Fibroblast of lung (primary cell): ENCODE data around the gene SRP9. TPM values are rescaled to one million over a fixed set of nuclear protein-coding genes. Genes with fewer than 3 reads are reported as not detected.

Source experiments
- DNase-seq, 2 donors: peaks; one replicate each; pipeline versions ENCODE4 v3.0.0 to v3.0.0-alpha.2; 2010; ENCODE audit warnings: low read depth in 2 of 2
- H2AFZ ChIP-seq: 2 replicates; pipeline ENCODE4 v1.5.1; 2012; ENCODE audit warnings: low read length, control low read depth, inconsistent platforms
- H3K27ac ChIP-seq: 2 replicates; pipeline ENCODE4 v1.5.1; 2011; ENCODE audit warnings: low read length, control low read depth; ENCODE audit not compliant: insufficient read depth
- H3K27me3 ChIP-seq: 2 replicates; pipeline ENCODE4 v1.5.1; 2011; ENCODE audit warnings: mild to moderate bottlenecking, low read length; ENCODE audit not compliant: control insufficient read depth, insufficient read depth
- H3K36me3 ChIP-seq: 2 replicates; pipeline ENCODE4 v1.5.1; 2011; ENCODE audit warnings: low read length; ENCODE audit not compliant: control insufficient read depth, insufficient read depth
- H3K4me1 ChIP-seq: 2 replicates; pipeline ENCODE4 v1.5.1; 2011; ENCODE audit warnings: low read length; ENCODE audit not compliant: control insufficient read depth, insufficient read depth; ENCODE audit errors: extremely low read depth
- H3K4me2 ChIP-seq: 2 replicates; pipeline ENCODE4 v1.5.1; 2011; ENCODE audit warnings: low read length, control low read depth; ENCODE audit not compliant: insufficient read depth; ENCODE audit errors: extremely low read depth
- H3K4me3 ChIP-seq, 4 experiments: fragments of 200-600 bp in 1 of 4; sonication (generic) in 1 of 4; replicated peaks in 1 of 4; 2 replicates each; pipeline ENCODE4 v1.5.1; 2011 to 2016; ENCODE audit warnings: low read length in 4 of 4, low read depth in 3 of 4, mild to moderate bottlenecking in 3 of 4, control low read depth in 2 of 4, inconsistent platforms in 1 of 4, mixed read lengths in 1 of 4; ENCODE audit not compliant: insufficient read depth in 1 of 4; ENCODE audit errors: control extremely low read depth in 1 of 4
- H3K79me2 ChIP-seq: 2 replicates; pipeline ENCODE4 v1.5.1; 2012; ENCODE audit warnings: mild to moderate bottlenecking, low read length, inconsistent platforms; ENCODE audit not compliant: control insufficient read depth, insufficient read depth
- H3K9ac ChIP-seq: 2 replicates; pipeline ENCODE4 v1.5.1; 2011; ENCODE audit warnings: mild to moderate bottlenecking, low read length, control low read depth; ENCODE audit not compliant: insufficient read depth
- H3K9me3 ChIP-seq: 2 replicates; pipeline ENCODE4 v1.5.1; 2012; ENCODE audit warnings: low read depth, low read length; ENCODE audit not compliant: control insufficient read depth, insufficient read depth
- H4K20me1 ChIP-seq: 2 replicates; pipeline ENCODE4 v1.5.1; 2011; ENCODE audit warnings: low read length; ENCODE audit not compliant: control insufficient read depth, insufficient read depth; ENCODE audit errors: extremely low read depth
- EZH2 ChIP-seq: IDR thresholded peaks from 2 replicates; pipeline ENCODE4 v1.5.1; 2012; ENCODE audit warnings: low read length, control low read depth, mild to moderate bottlenecking; ENCODE audit errors: missing control alignments
- polyA plus RNA-seq, 2 donors: library from polyadenylated mRNA; depleted of rRNA in 1 of 2; stranded (reverse) in 1 of 2; unstranded in 1 of 2; fragments of >200 nt; gene quantifications; 2 replicates each; pipeline ENCODE4 v1.2.1, GENCODE V29; 2011 to 2012; ENCODE audit warnings: missing spikeins in 1 of 2
- total RNA-seq: library from RNA; depleted of rRNA; stranded (reverse); fragments of >200 nt; gene quantifications from 2 replicates; pipeline ENCODE4 v1.2.1, GENCODE V29; 2014
- TF ChIP-seq, protein P1 (sequence below), 2 donors: IDR thresholded peaks in 1 of 2; conservative IDR thresholded peaks in 1 of 2; 1 replicate in 1 of 2; 2 replicates in 1 of 2; pipeline ENCODE4 v1.5.1; 2011 to 2012; ENCODE audit warnings: low read length in 2 of 2, control low read depth in 1 of 2, inconsistent platforms in 1 of 2, low read depth in 1 of 2, mild to moderate bottlenecking in 1 of 2

SRP9 gene
- total and polyA plus RNA-seq, 2 donors (not counting 1 experiment from before 2014, with no cell fraction given) = 202 to 442 TPM

DNA sequence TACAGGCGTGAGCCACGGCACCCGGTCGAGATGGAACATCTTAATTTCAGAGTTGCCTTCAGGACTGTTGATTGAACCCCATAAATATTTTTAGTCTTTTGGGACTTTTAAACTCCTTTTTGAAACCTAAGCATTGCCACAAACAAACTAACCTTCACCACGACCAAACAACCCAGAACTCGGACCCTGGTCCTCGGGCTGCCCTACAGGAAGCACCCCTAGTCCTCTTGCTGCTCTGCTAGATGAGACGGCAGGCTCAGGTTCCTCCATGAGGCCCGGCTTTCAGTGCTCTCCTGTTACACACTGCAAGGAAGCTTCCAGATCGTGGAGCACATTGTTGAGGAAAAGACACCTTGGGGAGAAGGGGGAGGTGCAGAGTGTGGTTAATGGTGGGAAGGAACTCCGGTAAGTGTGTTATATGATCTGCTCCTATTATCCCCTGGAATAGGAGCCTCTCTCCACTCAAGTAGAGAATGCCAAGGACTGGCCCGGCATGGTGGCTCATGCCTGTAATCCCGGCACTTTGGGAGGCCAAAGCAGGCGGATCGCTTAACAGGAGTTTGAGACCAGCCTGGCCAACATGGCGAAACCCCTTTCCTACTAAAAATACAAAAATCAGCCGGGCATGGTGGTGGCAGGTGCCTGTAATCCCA, 38.0 kb downstream of the SRP9 start:
- no peaks in the 10 kb centered on the region for H3K9me3 ChIP-seq
- H3K9ac ChIP-seq = no peak overlapping the region
- no peak for DNase-seq
- H3K27me3 ChIP-seq = no peaks in the 10 kb centered on the region
- no peak overlapping the region for H3K4me2 ChIP-seq
- H2AFZ ChIP-seq = no peak overlapping the region
- peaks cover 2% of the 10 kb centered on the region for H3K36me3 ChIP-seq
- no peaks in the 10 kb centered on the region for H3K79me2 ChIP-seq
- no peak for TF ChIP-seq EZH2
- TF ChIP-seq, protein P1, sequence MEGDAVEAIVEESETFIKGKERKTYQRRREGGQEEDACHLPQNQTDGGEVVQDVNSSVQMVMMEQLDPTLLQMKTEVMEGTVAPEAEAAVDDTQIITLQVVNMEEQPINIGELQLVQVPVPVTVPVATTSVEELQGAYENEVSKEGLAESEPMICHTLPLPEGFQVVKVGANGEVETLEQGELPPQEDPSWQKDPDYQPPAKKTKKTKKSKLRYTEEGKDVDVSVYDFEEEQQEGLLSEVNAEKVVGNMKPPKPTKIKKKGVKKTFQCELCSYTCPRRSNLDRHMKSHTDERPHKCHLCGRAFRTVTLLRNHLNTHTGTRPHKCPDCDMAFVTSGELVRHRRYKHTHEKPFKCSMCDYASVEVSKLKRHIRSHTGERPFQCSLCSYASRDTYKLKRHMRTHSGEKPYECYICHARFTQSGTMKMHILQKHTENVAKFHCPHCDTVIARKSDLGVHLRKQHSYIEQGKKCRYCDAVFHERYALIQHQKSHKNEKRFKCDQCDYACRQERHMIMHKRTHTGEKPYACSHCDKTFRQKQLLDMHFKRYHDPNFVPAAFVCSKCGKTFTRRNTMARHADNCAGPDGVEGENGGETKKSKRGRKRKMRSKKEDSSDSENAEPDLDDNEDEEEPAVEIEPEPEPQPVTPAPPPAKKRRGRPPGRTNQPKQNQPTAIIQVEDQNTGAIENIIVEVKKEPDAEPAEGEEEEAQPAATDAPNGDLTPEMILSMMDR (conservative IDR thresholded peaks at IDR 0.05 in 1 of 2, IDR thresholded peaks at IDR 0.05 in 1 of 2; ENCODE audit: low read depth in 1 of 2, low read length in 2 of 2) = no peak
- peaks cover 22% of the 10 kb centered on the region for H3K4me1 ChIP-seq
- no peak overlapping the region for H3K4me3 ChIP-seq
- no peaks in the 10 kb centered on the region for H4K20me1 ChIP-seq
- H3K27ac ChIP-seq = no peak overlapping the region

DNA sequence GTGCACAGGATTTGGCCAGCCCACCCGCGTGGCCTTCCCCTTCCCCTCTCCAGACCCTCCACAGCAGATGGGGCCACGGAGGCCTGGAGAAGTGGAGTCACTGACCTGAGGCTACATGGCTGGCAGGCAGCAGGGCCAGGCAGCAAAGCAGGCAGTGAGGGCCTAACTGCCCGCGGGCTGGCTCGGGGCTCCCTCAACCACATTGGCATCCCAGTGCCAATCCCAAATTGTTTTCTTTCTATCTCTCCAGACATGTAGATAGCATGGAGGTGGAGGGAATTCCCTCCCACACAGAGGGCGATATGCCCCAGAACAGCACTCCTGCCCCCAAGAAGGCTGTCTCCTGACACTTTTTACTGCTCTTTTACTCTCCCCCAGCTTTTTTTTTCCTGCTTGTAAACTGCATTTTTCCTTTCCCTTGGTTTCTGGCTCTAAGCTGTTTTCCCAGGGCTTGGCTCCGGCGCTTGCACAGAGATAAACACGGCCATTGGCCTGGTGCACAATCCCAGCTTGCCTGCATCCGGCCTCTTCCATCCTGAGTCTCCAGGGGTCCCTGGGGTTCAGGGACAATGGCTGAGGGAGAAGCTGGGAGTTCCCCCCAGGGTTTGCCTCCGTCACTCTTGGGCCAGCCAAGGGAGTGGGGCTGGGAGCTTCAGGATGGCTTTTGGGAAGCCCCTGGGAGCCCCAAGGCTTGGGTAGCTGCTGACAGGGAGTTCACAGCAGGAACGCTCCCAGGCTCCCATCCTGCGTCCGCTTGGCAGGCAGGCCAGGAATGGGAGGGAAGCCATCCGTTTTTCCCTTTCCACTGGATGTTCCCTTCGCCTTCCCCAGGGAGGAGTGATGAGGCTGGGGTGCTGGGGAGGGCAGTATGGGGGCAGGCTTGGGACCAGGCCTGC, 39.3 kb downstream of the SRP9 start:
- H2AFZ ChIP-seq = peak overlapping the region; percentile 9
- TF ChIP-seq EZH2 = no peak
- TF ChIP-seq, protein P1 (conservative IDR thresholded peaks at IDR 0.05 in 1 of 2, IDR thresholded peaks at IDR 0.05 in 1 of 2; ENCODE audit: low read depth in 1 of 2, low read length in 2 of 2) = no peak
- peak overlapping the region; percentile 40 for H3K9ac ChIP-seq
- H3K27ac ChIP-seq = peak overlapping the region; percentile 91
- DNase-seq = peak; percentile 18 to 45
- H3K27me3 ChIP-seq = no peaks in the 10 kb centered on the region
- no peaks in the 10 kb centered on the region for H3K79me2 ChIP-seq
- peak overlapping the region; percentile 46 for H3K4me2 ChIP-seq
- peaks cover 20% of the 10 kb centered on the region for H3K4me1 ChIP-seq
- H3K9me3 ChIP-seq = no peaks in the 10 kb centered on the region
- no peaks in the 10 kb centered on the region for H4K20me1 ChIP-seq
- H3K36me3 ChIP-seq = peaks cover 2% of the 10 kb centered on the region
- H3K4me3 ChIP-seq = peak overlapping the region in 1 of 4 experiments; percentile 1

DNA sequence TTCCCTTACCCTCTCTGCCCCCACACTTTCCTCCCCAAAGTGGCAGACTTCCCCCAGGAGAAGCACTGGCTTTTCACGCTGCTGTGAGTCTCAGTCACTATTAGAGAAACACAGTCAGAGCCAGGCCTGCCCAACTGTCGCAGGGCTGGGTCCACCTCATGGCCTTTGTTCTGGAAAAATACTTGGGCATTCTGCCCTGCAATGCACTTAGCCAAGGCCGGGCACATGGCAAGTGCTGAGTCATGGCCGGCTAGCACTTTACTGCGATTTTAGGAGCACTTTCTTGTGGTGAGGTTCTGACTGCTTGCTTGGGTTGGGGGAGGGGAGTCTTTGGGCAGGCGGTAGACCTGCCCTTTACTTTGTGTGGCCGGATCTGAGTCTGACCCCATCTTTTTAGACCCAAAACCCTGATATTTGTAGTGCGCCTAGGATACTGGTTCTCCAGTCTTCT, 40.0 kb downstream of the SRP9 start:
- peak overlapping the region; percentile 91 for H3K27ac ChIP-seq
- no peak for TF ChIP-seq EZH2
- TF ChIP-seq, protein P1 (conservative IDR thresholded peaks at IDR 0.05 in 1 of 2, IDR thresholded peaks at IDR 0.05 in 1 of 2; ENCODE audit: low read depth in 1 of 2, low read length in 2 of 2) = no peak
- H3K4me3 ChIP-seq = peak overlapping the region in 1 of 4 experiments; percentile 1
- no peaks in the 10 kb centered on the region for H4K20me1 ChIP-seq
- no peak overlapping the region for H3K9ac ChIP-seq
- H3K9me3 ChIP-seq = no peaks in the 10 kb centered on the region
- peak overlapping the region; percentile 9 for H2AFZ ChIP-seq
- H3K79me2 ChIP-seq = no peaks in the 10 kb centered on the region
- H3K27me3 ChIP-seq = no peaks in the 10 kb centered on the region
- peaks cover 20% of the 10 kb centered on the region for H3K4me1 ChIP-seq
- peak overlapping the region; percentile 46 for H3K4me2 ChIP-seq
- peak; percentile 93 to 95 for DNase-seq
- H3K36me3 ChIP-seq = no peaks in the 10 kb centered on the region
